Tibial nerve (tissue), 4 donors: Measurements from ENCODE around the gene AKAP6.
"Not testable (repeated sequence)": the region's sequence is repeated elsewhere in the genome, so short reads cannot be mapped to it uniquely, and the experiment has no call there.

Source experiments
- EP300 ChIP-seq, 2 donors: sonication (generic); formaldehyde crosslinking; IDR thresholded peaks; one replicate each; pipeline ENCODE4 v1.6.1; 2017; ENCODE audit warnings: antibody characterized with exemption in 2 of 2, mild to moderate bottlenecking in 1 of 2
- POLR2A ChIP-seq, 2 donors: fragments of 450-650 bp; IDR thresholded peaks; one replicate each; pipeline ENCODE4 v1.6.1; 2017; ENCODE audit warnings: antibody characterized with exemption in 2 of 2, mild to moderate bottlenecking in 2 of 2, moderate library complexity in 2 of 2
- TF ChIP-seq, protein P1 (sequence below), 5 experiments: fragments of 200-600 bp in 3 of 5; fragments of 450-650 bp in 2 of 5; sonication (generic) in 3 of 5; IDR thresholded peaks; one replicate each; pipeline ENCODE4 v1.5.1; 2016 to 2019; ENCODE audit warnings: antibody characterized with exemption in 5 of 5, mild to moderate bottlenecking in 3 of 5, moderate library complexity in 2 of 5

DNA sequence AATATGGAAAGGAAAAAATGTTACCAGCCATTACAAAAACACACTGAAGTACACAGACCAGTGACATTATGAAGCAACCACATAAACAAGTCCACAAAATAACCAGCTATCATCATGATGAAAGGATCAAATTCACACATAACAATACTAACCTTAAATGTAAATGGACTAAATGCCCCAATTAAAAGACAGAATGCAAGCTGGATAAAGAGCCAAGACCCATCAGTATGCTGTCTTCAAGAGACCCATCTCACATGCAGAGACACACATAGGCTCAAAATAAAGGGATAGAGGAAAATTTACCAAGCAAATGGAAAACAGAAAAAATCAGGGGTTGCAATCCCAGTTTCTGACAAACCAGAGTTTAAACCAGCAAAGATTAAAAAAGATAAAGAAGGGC lies 463.9 kb downstream of the AKAP6 start:
- TF ChIP-seq, protein P1, sequence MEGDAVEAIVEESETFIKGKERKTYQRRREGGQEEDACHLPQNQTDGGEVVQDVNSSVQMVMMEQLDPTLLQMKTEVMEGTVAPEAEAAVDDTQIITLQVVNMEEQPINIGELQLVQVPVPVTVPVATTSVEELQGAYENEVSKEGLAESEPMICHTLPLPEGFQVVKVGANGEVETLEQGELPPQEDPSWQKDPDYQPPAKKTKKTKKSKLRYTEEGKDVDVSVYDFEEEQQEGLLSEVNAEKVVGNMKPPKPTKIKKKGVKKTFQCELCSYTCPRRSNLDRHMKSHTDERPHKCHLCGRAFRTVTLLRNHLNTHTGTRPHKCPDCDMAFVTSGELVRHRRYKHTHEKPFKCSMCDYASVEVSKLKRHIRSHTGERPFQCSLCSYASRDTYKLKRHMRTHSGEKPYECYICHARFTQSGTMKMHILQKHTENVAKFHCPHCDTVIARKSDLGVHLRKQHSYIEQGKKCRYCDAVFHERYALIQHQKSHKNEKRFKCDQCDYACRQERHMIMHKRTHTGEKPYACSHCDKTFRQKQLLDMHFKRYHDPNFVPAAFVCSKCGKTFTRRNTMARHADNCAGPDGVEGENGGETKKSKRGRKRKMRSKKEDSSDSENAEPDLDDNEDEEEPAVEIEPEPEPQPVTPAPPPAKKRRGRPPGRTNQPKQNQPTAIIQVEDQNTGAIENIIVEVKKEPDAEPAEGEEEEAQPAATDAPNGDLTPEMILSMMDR (IDR thresholded peaks at IDR 0.05) = not testable (repeated sequence)
- TF ChIP-seq POLR2A, EP300 (IDR thresholded peaks at IDR 0.05): not testable (repeated sequence)
